Endothelial cell of umbilical vein (primary cell): ENCODE measurements around the gene OSBPL5. TPM values are rescaled to one million over a fixed set of nuclear protein-coding genes. Genes with fewer than 3 reads are reported as not detected.

ENCODE experiments used
- BruUV-seq: library from RNA; stranded (reverse); fragments of 400-500 nt; replicated peaks from 2 replicates; lab custom pipeline; 2021; lab: Mats Ljungman, UMichigan
- CTCF ChIA-PET: fragments of 300-600, 350-600 bp; sonication (Branson Sonifier 250); formaldehyde crosslinking; loops from one replicate; lab custom pipeline; 2021; ENCODE audit warnings: antibody characterized with exemption, inconsistent platforms; lab: Charles Lee
- POLR2A ChIA-PET: fragments of 300-600, 350-600 bp; sonication (Branson Sonifier 250); formaldehyde crosslinking; loops from one replicate; lab custom pipeline; 2021; ENCODE audit warnings: antibody characterized with exemption, inconsistent platforms; lab: Charles Lee
- DNase-seq: peaks from one replicate; pipeline ENCODE4 v3.0.0-alpha.2; 2011; ENCODE audit warnings: low read depth, low spot score
- FAIRE-seq: peaks from 2 replicates; lab custom pipeline; 2011; peaks lifted over from hg19 to GRCh38; lab: Jason Lieb, UNC
- H2AFZ ChIP-seq: 2 replicates; pipeline ENCODE4 v1.6.0; 2012; ENCODE audit warnings: low read depth, low read length, control low read depth, inconsistent platforms
- H3K27ac ChIP-seq: 2 replicates; pipeline ENCODE4 v1.5.1; 2011; ENCODE audit warnings: low read depth, mild to moderate bottlenecking, control low read depth, low read length, moderate library complexity; ENCODE audit not compliant: insufficient read depth
- H3K27me3 ChIP-seq, 2 experiments: 2 replicates each; pipeline versions ENCODE4 v1.6.0 to v1.6.1; 2011; ENCODE audit warnings: low read length in 2 of 2, mixed read lengths in 1 of 2; ENCODE audit not compliant: control insufficient read depth in 2 of 2, insufficient read depth in 2 of 2
- H3K36me3 ChIP-seq, 2 experiments: 2 replicates in 1 of 2; 3 replicates in 1 of 2; pipeline ENCODE4 v1.5.1; 2011; ENCODE audit warnings: low read length in 2 of 2, mild to moderate bottlenecking in 1 of 2, moderate library complexity in 1 of 2; ENCODE audit not compliant: control insufficient read depth in 2 of 2, insufficient read depth in 2 of 2; ENCODE audit errors: extremely low read depth in 1 of 2
- H3K4me1 ChIP-seq: 3 replicates; pipeline ENCODE4 v1.5.1; 2011; ENCODE audit warnings: mild to moderate bottlenecking, low read length; ENCODE audit not compliant: control insufficient read depth, insufficient read depth; ENCODE audit errors: extremely low read depth
- H3K4me2 ChIP-seq: 2 replicates; pipeline ENCODE4 v1.6.1; 2011; ENCODE audit warnings: low read length, control low read depth, mixed read lengths; ENCODE audit not compliant: insufficient read depth
- H3K4me3 ChIP-seq, 3 experiments: fragments of 200-600 bp in 1 of 3; sonication (generic), shearing (Covaris generic) in 1 of 3; replicated peaks in 1 of 3; 2 replicates each; pipeline ENCODE4 v1.5.1; 2011 to 2016; ENCODE audit warnings: control low read depth in 3 of 3, low read length in 3 of 3, mild to moderate bottlenecking in 2 of 3, inconsistent platforms in 1 of 3, low read depth in 1 of 3, moderate library complexity in 1 of 3; ENCODE audit not compliant: insufficient read depth in 1 of 3
- H3K79me2 ChIP-seq: 2 replicates; pipeline ENCODE4 v1.6.0; 2012; ENCODE audit warnings: low read length, inconsistent platforms; ENCODE audit not compliant: control insufficient read depth, insufficient read depth
- H3K9ac ChIP-seq: replicated peaks from 2 replicates; pipeline ENCODE3; 2011; ENCODE audit warnings: low read length, control low read depth; ENCODE audit not compliant: insufficient read depth; ENCODE audit errors: extremely low read depth
- H3K9me1 ChIP-seq: replicated peaks from 3 replicates; pipeline ENCODE4 v1.6.0; 2011; ENCODE audit warnings: mild to moderate bottlenecking, low read length; ENCODE audit not compliant: control insufficient read depth, insufficient read depth; ENCODE audit errors: extremely low read depth
- H3K9me3 ChIP-seq: replicated peaks from 2 replicates; pipeline ENCODE4 v1.5.1; 2012; ENCODE audit warnings: low read length, inconsistent platforms; ENCODE audit not compliant: control insufficient read depth, insufficient read depth
- H4K20me1 ChIP-seq: replicated peaks from 2 replicates; pipeline ENCODE3; 2011; ENCODE audit warnings: mild to moderate bottlenecking, low read length; ENCODE audit not compliant: control insufficient read depth, insufficient read depth; ENCODE audit errors: extremely low read depth
- CTCF ChIP-seq, 2 donors: IDR thresholded peaks; 1 replicate in 1 of 2; 2 replicates in 1 of 2; pipeline ENCODE4 v1.5.1; 2011; ENCODE audit warnings: low read length in 2 of 2, mild to moderate bottlenecking in 2 of 2, moderate library complexity in 2 of 2, control low read depth in 1 of 2, inconsistent platforms in 1 of 2, low read depth in 1 of 2; ENCODE audit not compliant: insufficient read depth in 1 of 2; ENCODE audit errors: extremely low read depth in 1 of 2
- GATA2 ChIP-seq: IDR thresholded peaks from 2 replicates; pipeline ENCODE4 v1.7.0; 2011; ENCODE audit warnings: low read depth, mild to moderate bottlenecking, moderate library complexity, mixed read lengths, low read length; ENCODE audit not compliant: insufficient read length, insufficient read depth
- JUN ChIP-seq: IDR thresholded peaks from 2 replicates; pipeline ENCODE4 v1.6.1; 2011; ENCODE audit warnings: borderline replicate concordance, low read depth; ENCODE audit not compliant: insufficient read length, insufficient read depth
- MAX ChIP-seq: IDR thresholded peaks from 2 replicates; pipeline ENCODE4 v1.6.1; 2011; ENCODE audit not compliant: insufficient read depth, insufficient read length
- dilution Hi-C: fragments of 300-500 bp; cut with MboI; formaldehyde crosslinking; loops from one replicate; pipeline ENCODE4 v1.15.0; 2019; ENCODE audit warnings: low sequenced_read_pairs; ENCODE audit not compliant: extremely low pct_ligation_motif_present
- intact Hi-C: fragments of 100-400 bp; cut with micrococcal nuclease; formaldehyde crosslinking; loops from one replicate; pipeline ENCODE4 v1.10.0; 2022
- polyA plus RNA-seq, 4 experiments: library from polyadenylated mRNA; depleted of rRNA in 3 of 4; stranded (reverse) in 3 of 4; unstranded in 1 of 4; fragments of >200 nt; gene quantifications; 2 replicates each; pipeline versions ENCODE4 v1.2.1 to v1.2.3, GENCODE V29; 2011 to 2012; ENCODE audit warnings: missing spikeins in 1 of 4
- total RNA-seq: library from RNA; stranded (reverse); gene quantifications from 2 replicates; pipeline ENCODE4 v1.2.3, GENCODE V29; 2021

Gene OSBPL5
- total and polyA plus RNA-seq, 2 donors (not counting 3 experiments of a cell fraction or from before 2014, with no cell fraction given): 8.7 to 37.7 TPM

GRCh38 chr11:3184732-3185347 lies 19.7 kb upstream of the OSBPL5 start:
- BruUV-seq: no TSS peak
- Histone ChIP-seq H3K4me1 (no peaks in the 10 kb centered on the region), H3K9me1 (no peaks in the 10 kb centered on the region), H3K79me2 (no peaks in the 10 kb centered on the region), H3K9me3 (no peaks in the 10 kb centered on the region), H4K20me1 (no peaks in the 10 kb centered on the region), H3K4me3 (no peak overlapping the region), H2AFZ (no peak overlapping the region), H3K27me3 (peaks cover 0 to 4% of the 10 kb centered on the region in 2 experiments), H3K9ac (no peak overlapping the region), H3K36me3 (no peaks in the 10 kb centered on the region), H3K4me2 (no peak overlapping the region), H3K27ac (no peak overlapping the region)
- dilution Hi-C loops: no loop called here
- POLR2A ChIA-PET: interaction anchor here (0.6 kb wide), 1 partner anchor 16 kb away, joined by 3 read pairs; no protein-coding TSS in a partner anchor
- CTCF ChIA-PET: no interaction called here
- no peak for DNase-seq
- no peak for TF ChIP-seq GATA2
- no peak for TF ChIP-seq MAX
- intact Hi-C loops: no loop called here
- no peak for FAIRE-seq

GRCh38 chr11:3183523-3183922 lies 18.4 kb upstream of the OSBPL5 start:
- POLR2A ChIA-PET: no interaction called here

More at GRCh38 chr11:3183523-3183922, 18.4 kb upstream of the OSBPL5 start:
- BruUV-seq: no TSS peak
- no peaks in the 10 kb centered on the region for H4K20me1 ChIP-seq
- dilution Hi-C loops (no loop called here), intact Hi-C loops (no loop called here)
- CTCF ChIA-PET: interaction anchor here (0.6 to 1.5 kb wide), 2 partner anchors 12 to 14 kb away, joined by 3 to 4 read pairs; no protein-coding TSS in a partner anchor
- DNase-seq: no peak
- H3K4me2 ChIP-seq: no peak overlapping the region
- no peaks in the 10 kb centered on the region for H3K9me3 ChIP-seq
- no peak overlapping the region for H2AFZ ChIP-seq
- H3K79me2 ChIP-seq: no peaks in the 10 kb centered on the region
- no peak for FAIRE-seq
- TF ChIP-seq CTCF (IDR thresholded peaks at IDR 0.05; ENCODE audit: extremely low read depth in 1 of 2, insufficient read depth in 1 of 2, low read depth in 1 of 2, low read length in 2 of 2) (no peak), JUN (no peak)
- H3K9ac ChIP-seq: no peak overlapping the region
- H3K4me1 ChIP-seq: no peaks in the 10 kb centered on the region
- peaks cover 0 to 4% of the 10 kb centered on the region in 2 experiments for H3K27me3 ChIP-seq
- H3K9me1 ChIP-seq: no peaks in the 10 kb centered on the region
- H3K4me3 ChIP-seq: no peak overlapping the region
- H3K27ac ChIP-seq: no peak overlapping the region
- H3K36me3 ChIP-seq: no peaks in the 10 kb centered on the region
